GM21390 (cell line): ENCODE measurements around the gene SERGEF.

ENCODE experiments used
- ATAC-seq: cut with Tn5 transposase; IDR thresholded peaks from one replicate; pipeline ENCODE4 v1.9.1; 2021; ENCODE audit not compliant: unreplicated experiment

SERGEF gene

GRCh38 chr11:17760102-17761029 is 252.5 kb downstream of the SERGEF start:
- peak; percentile 79 for ATAC-seq

- ATAC-seq = no peak
These were observed 257.0 kb downstream of the SERGEF start for GRCh38 chr11:17755891-17756290.

- no peak for ATAC-seq
These were observed 259.2 kb downstream of the SERGEF start for GRCh38 chr11:17753641-17754040.

- no peak for ATAC-seq
These were observed 259.7 kb downstream of the SERGEF start for GRCh38 chr11:17753153-17753552.

- ATAC-seq = no peak
These were observed 260.7 kb downstream of the SERGEF start for GRCh38 chr11:17752144-17752543.

GRCh38 chr11:17751558-17751957 is 261.3 kb downstream of the SERGEF start:
- ATAC-seq = no peak

GRCh38 chr11:17750801-17751165 is 262.1 kb downstream of the SERGEF start:
- ATAC-seq = no peak

- no peak for ATAC-seq
These were observed 262.6 kb downstream of the SERGEF start for GRCh38 chr11:17750013-17750800.

- ATAC-seq = no peak
These were observed 263.8 kb downstream of the SERGEF start for GRCh38 chr11:17748761-17749721.

- ATAC-seq = no peak
These were observed 264.8 kb downstream of the SERGEF start for GRCh38 chr11:17748044-17748443.

- no peak for ATAC-seq
These were observed 265.5 kb downstream of the SERGEF start for GRCh38 chr11:17747131-17747955.

- no peak for ATAC-seq
These were observed 266.8 kb downstream of the SERGEF start for GRCh38 chr11:17746096-17746495.

- no peak for ATAC-seq
These were observed 267.6 kb downstream of the SERGEF start for GRCh38 chr11:17745023-17745772.

- no peak for ATAC-seq
These were observed 268.5 kb downstream of the SERGEF start for GRCh38 chr11:17744151-17744940.

- ATAC-seq = no peak
These were observed 269.1 kb downstream of the SERGEF start for GRCh38 chr11:17743808-17744119.

- ATAC-seq = no peak
These were observed 269.6 kb downstream of the SERGEF start for GRCh38 chr11:17743026-17743807.

GRCh38 chr11:17742019-17742418 is 270.8 kb downstream of the SERGEF start:
- ATAC-seq = no peak

- ATAC-seq = no peak
These were observed 271.4 kb downstream of the SERGEF start for GRCh38 chr11:17741487-17741886.
